Activated T-helper 2 cell treated with anti-CD3 and anti-CD28 coated beads, Interferon-gamma antibody, Interleukin-2, Interleukin-4, amounts not matched to agents 10 μg/mL and 5 μg/mL and 100 μg/mL, durations not matched to agents 14 hours and 24 hours and 36 hours (primary cell): ENCODE measurements around the gene TCF4. TPM values are rescaled to one million over a fixed set of nuclear protein-coding genes. Genes with fewer than 3 reads are reported as not detected.

Source experiments
- DNase-seq: peaks from one replicate; pipeline ENCODE4 v3.0.0; 2021; ENCODE audit warnings: low spot score
- H3K27ac Mint-ChIP-seq: one replicate; pipeline ENCODE4 v1.8.0; 2021; ENCODE audit warnings: mixed read lengths
- H3K27me3 Mint-ChIP-seq: one replicate; pipeline ENCODE4 v1.8.0; 2021; ENCODE audit warnings: low read depth, mixed read lengths
- H3K36me3 Mint-ChIP-seq: one replicate; pipeline ENCODE4 v1.8.0; 2021; ENCODE audit warnings: low read depth, mixed read lengths
- H3K4me1 Mint-ChIP-seq: one replicate; pipeline ENCODE4 v1.8.0; 2021; ENCODE audit warnings: low read depth, mixed read lengths
- H3K4me3 Mint-ChIP-seq: one replicate; pipeline ENCODE4 v1.8.0; 2021; ENCODE audit warnings: low read depth, mild to moderate bottlenecking, moderate library complexity, mixed read lengths
- H3K9me3 Mint-ChIP-seq: one replicate; pipeline ENCODE4 v1.8.0; 2021; ENCODE audit warnings: mixed read lengths
- intact Hi-C: fragments of 100-400 bp; cut with micrococcal nuclease; formaldehyde crosslinking; loops from one replicate; pipeline ENCODE4 v1.15.1; 2023
- total RNA-seq: library from RNA; stranded (reverse); gene quantifications from 2 replicates; pipeline ENCODE4 v1.2.3, GENCODE V29; 2022

The TCF4 gene
- total RNA-seq, 1 donor from 2014 or later, result 5.5 TPM

DNA sequence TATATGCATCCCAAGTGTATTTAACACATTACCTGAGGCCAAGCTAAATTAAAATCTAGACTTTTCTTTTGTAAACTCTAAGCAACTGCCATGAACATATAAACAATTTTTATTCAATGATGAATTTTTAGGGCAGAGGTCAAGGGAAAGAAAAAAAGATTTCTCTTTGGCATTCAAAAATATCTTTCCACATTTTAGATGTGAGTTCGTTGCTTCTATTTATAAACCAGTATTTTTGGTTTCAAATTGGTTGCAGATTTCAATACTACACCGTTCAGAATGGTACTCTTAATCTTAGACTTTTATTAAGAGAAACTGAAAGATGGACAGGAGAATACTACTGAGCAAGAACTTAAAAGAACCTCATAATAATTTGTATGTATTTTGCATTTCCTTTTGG is 335.1 kb downstream of the TCF4 start:
- no peak for DNase-seq
- peaks cover 34% of the 10 kb centered on the region for H3K4me1 Mint-ChIP-seq
- H3K27me3 Mint-ChIP-seq, result no peaks in the 10 kb centered on the region
- intact Hi-C loops, result loop anchor here (10.0 kb wide), 1 partner anchor 538 kb away; no protein-coding TSS in a partner anchor
- H3K4me3 Mint-ChIP-seq, result no peak overlapping the region
- H3K9me3 Mint-ChIP-seq, result peaks cover 3% of the 10 kb centered on the region
- peaks cover 4% of the 10 kb centered on the region for H3K36me3 Mint-ChIP-seq
- no peak overlapping the region for H3K27ac Mint-ChIP-seq

DNA sequence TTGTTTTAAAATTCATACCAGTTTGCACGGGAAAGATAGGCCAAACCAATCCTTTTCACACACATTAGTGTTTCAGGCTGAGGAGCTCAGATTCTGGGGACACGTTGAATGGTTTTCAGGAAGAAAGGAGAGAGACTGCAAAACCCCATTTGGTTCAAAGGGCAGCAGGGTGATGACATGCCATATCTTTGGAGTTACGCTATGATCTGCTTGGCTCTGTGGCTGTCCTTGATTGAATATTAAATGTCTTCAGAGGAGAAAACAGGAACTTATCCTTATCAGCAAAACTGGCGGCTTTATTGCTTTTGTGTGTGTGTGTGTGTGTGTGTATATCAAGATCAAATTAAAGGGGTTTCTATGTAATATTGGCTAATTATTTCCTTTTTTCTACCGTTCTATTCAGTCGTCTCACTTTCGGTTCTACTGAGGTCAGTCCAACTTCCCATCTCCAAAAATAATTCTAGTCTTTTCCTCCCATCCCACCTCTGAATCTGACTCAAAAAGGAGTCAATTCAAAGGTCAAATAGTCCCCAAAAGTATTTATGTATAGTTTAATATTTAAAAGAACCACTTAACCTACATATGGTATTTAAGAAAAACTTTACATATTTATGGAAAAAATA is 335.8 kb downstream of the TCF4 start:
- no peak overlapping the region for H3K27ac Mint-ChIP-seq
- peaks cover 3% of the 10 kb centered on the region for H3K9me3 Mint-ChIP-seq
- H3K36me3 Mint-ChIP-seq, result peaks cover 4% of the 10 kb centered on the region
- no peaks in the 10 kb centered on the region for H3K27me3 Mint-ChIP-seq
- intact Hi-C loops, result loop anchor here (10.0 kb wide), 1 partner anchor 537 kb away; no protein-coding TSS in a partner anchor
- no peak for DNase-seq
- H3K4me3 Mint-ChIP-seq, result no peak overlapping the region
- peaks cover 42% of the 10 kb centered on the region for H3K4me1 Mint-ChIP-seq

GRCh38 chr18:55251254-55251971 is 336.6 kb downstream of the TCF4 start:
- no peak overlapping the region for H3K4me3 Mint-ChIP-seq
- peaks cover 4% of the 10 kb centered on the region for H3K36me3 Mint-ChIP-seq
- intact Hi-C loops, result loop anchor here (10.0 kb wide), 1 partner anchor 537 kb away; no protein-coding TSS in a partner anchor
- no peak overlapping the region for H3K27ac Mint-ChIP-seq
- H3K4me1 Mint-ChIP-seq, result peaks cover 45% of the 10 kb centered on the region
- peaks cover 3% of the 10 kb centered on the region for H3K9me3 Mint-ChIP-seq
- no peaks in the 10 kb centered on the region for H3K27me3 Mint-ChIP-seq
- no peak for DNase-seq

GRCh38 chr18:55250768-55251173 is 337.2 kb downstream of the TCF4 start:
- peaks cover 4% of the 10 kb centered on the region for H3K36me3 Mint-ChIP-seq
- H3K9me3 Mint-ChIP-seq, result peaks cover 3% of the 10 kb centered on the region
- intact Hi-C loops, result loop anchor here (1.0 to 10.0 kb wide), 2 partner anchors 18 to 536 kb away; no protein-coding TSS in a partner anchor
- H3K27me3 Mint-ChIP-seq, result no peaks in the 10 kb centered on the region
- H3K27ac Mint-ChIP-seq, result peak overlapping the region; percentile 94
- H3K4me1 Mint-ChIP-seq, result peaks cover 46% of the 10 kb centered on the region
- H3K4me3 Mint-ChIP-seq, result peak overlapping the region; percentile 23
- DNase-seq, result no peak

GRCh38 chr18:55249550-55249949 is 338.4 kb downstream of the TCF4 start:
- peaks cover 46% of the 10 kb centered on the region for H3K4me1 Mint-ChIP-seq
- intact Hi-C loops, result loop anchor here (1.0 to 10.0 kb wide), 7 partner anchors 13 to 987 kb away; no protein-coding TSS in a partner anchor
- H3K36me3 Mint-ChIP-seq, result peaks cover 6% of the 10 kb centered on the region
- H3K27me3 Mint-ChIP-seq, result no peaks in the 10 kb centered on the region
- H3K4me3 Mint-ChIP-seq, result no peak overlapping the region
- H3K27ac Mint-ChIP-seq, result peak overlapping the region; percentile 94
- H3K9me3 Mint-ChIP-seq, result peaks cover 3% of the 10 kb centered on the region
- DNase-seq, result no peak

DNA sequence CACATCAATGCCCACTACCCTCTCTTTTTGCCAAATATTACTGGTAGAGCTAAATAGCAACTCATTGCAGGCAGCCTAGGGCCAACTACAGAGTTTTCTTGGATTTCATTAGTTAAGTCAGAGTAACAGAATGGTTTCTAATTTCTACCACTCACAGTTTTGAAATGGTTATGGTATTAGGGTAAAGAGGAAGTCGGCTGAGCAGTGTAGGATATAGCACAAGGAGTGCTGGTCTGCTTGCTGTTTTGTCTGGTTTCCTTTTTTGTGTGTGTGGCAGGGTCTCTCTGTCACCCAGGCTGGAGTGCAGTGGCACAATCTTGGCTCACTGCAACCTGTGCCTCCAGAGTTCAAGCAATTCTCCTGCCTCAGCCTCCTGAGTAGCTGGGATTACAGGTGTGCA is 339.5 kb downstream of the TCF4 start:
- no peaks in the 10 kb centered on the region for H3K9me3 Mint-ChIP-seq
- H3K27ac Mint-ChIP-seq, result peak overlapping the region; percentile 52
- intact Hi-C loops, result loop anchor here (5.0 to 10.0 kb wide), 4 partner anchors 239 to 986 kb away; no protein-coding TSS in a partner anchor
- no peak overlapping the region for H3K4me3 Mint-ChIP-seq
- peaks cover 46% of the 10 kb centered on the region for H3K4me1 Mint-ChIP-seq
- H3K36me3 Mint-ChIP-seq, result peaks cover 2% of the 10 kb centered on the region
- H3K27me3 Mint-ChIP-seq, result no peaks in the 10 kb centered on the region
- DNase-seq, result no peak

DNA sequence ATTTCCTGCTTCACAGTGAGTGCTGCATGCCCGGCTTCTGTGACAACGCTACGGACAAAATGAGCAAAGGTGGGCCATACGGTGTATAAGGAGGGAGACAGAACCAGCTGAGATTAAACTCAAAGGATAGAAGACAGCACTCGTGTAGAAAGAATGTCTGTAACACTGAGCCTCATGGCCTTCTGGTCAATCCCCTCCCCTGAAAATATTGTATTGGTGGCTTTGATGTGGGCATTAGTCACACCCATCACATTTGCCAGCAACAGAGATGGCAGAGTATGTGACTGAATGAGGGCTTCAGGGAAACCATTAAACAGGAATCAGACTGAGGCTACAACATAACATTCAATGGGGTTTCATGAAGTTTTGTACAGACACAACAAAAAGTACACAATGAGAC is 341.0 kb downstream of the TCF4 start:
- Mint-ChIP-seq H3K4me3 (no peak overlapping the region), H3K27me3 (no peaks in the 10 kb centered on the region), H3K4me1 (peaks cover 43% of the 10 kb centered on the region), H3K27ac (peak overlapping the region; percentile 63), H3K9me3 (no peaks in the 10 kb centered on the region), H3K36me3 (peaks cover 2% of the 10 kb centered on the region)
- intact Hi-C loops, result loop anchor here (5.0 to 10.0 kb wide), 4 partner anchors 240 to 985 kb away; no protein-coding TSS in a partner anchor
- no peak for DNase-seq

- Mint-ChIP-seq H3K27ac (no peak overlapping the region), H3K27me3 (no peaks in the 10 kb centered on the region), H3K36me3 (peaks cover 2% of the 10 kb centered on the region), H3K9me3 (no peaks in the 10 kb centered on the region), H3K4me3 (no peak overlapping the region), H3K4me1 (peaks cover 43% of the 10 kb centered on the region)
- DNase-seq, result no peak
- intact Hi-C loops, result loop anchor here (5.0 to 10.0 kb wide), 4 partner anchors 241 to 984 kb away; no protein-coding TSS in a partner anchor
Observed at GRCh38 chr18:55246278-55246677, 341.7 kb downstream of the TCF4 start.

DNA sequence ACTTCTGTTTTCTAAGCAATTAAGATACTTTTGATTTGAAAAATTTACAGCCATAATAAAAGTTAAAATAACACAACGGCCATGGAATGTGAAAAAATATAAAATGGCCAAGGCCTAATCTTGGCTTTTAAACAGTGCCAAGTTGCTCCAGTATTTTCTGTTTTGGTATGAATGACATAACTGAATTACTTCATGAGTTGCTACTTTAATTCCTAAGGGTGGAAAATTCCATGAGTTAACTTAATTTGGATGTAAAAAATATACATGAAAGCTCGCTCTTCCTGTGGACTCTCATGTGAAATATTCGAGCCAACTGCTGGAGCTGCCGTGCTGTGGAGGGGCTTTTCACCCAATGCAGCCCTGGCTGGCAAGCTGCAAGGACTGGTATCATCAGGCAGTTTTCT is 342.8 kb downstream of the TCF4 start:
- H3K36me3 Mint-ChIP-seq, result peaks cover 2% of the 10 kb centered on the region
- H3K4me3 Mint-ChIP-seq, result no peak overlapping the region
- intact Hi-C loops, result loop anchor here (5.0 to 10.0 kb wide), 4 partner anchors 242 to 983 kb away; no protein-coding TSS in a partner anchor
- H3K4me1 Mint-ChIP-seq, result peaks cover 42% of the 10 kb centered on the region
- no peak for DNase-seq
- no peaks in the 10 kb centered on the region for H3K9me3 Mint-ChIP-seq
- no peaks in the 10 kb centered on the region for H3K27me3 Mint-ChIP-seq
- H3K27ac Mint-ChIP-seq, result no peak overlapping the region

DNA sequence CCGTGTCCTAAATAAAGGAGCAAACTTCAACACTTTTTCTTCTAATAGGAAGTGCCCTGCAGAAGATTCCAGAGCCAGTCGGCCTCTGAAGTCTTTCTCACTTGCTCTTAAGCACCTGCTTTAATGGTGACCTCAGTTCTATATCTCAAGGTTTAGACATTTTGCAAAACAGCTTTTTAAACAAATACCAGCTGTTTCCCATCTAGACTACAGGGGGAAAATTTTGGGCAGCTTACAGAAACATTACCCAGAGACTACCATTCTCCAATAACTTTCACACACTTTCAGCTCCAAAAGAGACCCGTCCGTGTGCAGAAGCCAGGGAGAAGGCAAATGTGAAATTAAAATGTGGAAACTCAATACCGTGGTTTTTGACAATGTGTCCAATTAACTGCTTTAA is 343.4 kb downstream of the TCF4 start:
- Mint-ChIP-seq H3K27ac (no peak overlapping the region), H3K4me3 (no peak overlapping the region), H3K9me3 (no peaks in the 10 kb centered on the region), H3K36me3 (peaks cover 2% of the 10 kb centered on the region), H3K27me3 (no peaks in the 10 kb centered on the region), H3K4me1 (peaks cover 36% of the 10 kb centered on the region)
- intact Hi-C loops, result loop anchor here (10.0 kb wide), 1 partner anchor 540 kb away; no protein-coding TSS in a partner anchor
- DNase-seq, result no peak

- no peak for DNase-seq
- Mint-ChIP-seq H3K36me3 (peaks cover 2% of the 10 kb centered on the region), H3K27ac (no peak overlapping the region), H3K9me3 (no peaks in the 10 kb centered on the region), H3K4me1 (peaks cover 31% of the 10 kb centered on the region), H3K27me3 (no peaks in the 10 kb centered on the region), H3K4me3 (no peak overlapping the region)
- intact Hi-C loops, result loop anchor here (10.0 kb wide), 1 partner anchor 541 kb away; no protein-coding TSS in a partner anchor
Observed at GRCh38 chr18:55243857-55244256, 344.1 kb downstream of the TCF4 start.

DNA sequence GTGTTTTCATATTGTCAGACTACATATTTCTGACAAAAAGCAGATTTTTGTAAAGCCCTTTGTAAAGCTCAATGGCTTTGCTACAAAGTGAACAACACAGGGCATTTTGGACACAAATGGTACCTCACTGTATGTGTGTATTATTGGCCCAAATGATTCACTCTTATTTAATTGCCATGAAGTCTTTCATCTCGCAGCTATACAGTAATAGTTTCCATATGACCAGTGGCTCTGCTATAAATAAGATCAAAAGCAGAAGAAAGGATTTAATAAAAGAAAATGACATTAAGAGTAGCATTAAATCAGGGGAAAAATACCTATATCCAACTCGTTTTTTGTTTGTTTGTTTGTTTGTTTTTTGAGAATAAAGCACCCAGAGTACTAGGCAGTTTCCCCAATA is 344.7 kb downstream of the TCF4 start:
- Mint-ChIP-seq H3K9me3 (no peaks in the 10 kb centered on the region), H3K36me3 (peaks cover 2% of the 10 kb centered on the region), H3K27ac (no peak overlapping the region), H3K4me3 (no peak overlapping the region), H3K4me1 (peaks cover 29% of the 10 kb centered on the region), H3K27me3 (no peaks in the 10 kb centered on the region)
- no peak for DNase-seq
- intact Hi-C loops, result loop anchor here (10.0 kb wide), 1 partner anchor 542 kb away; no protein-coding TSS in a partner anchor
